ENCODE data around the gene KIF5C. TPM values are rescaled to one million over a fixed set of nuclear protein-coding genes. Genes with fewer than 3 reads are reported as not detected.

Gene KIF5C
- total RNA-seq, result 0.66 and 0.87 TPM in 2 replicates

DNA sequence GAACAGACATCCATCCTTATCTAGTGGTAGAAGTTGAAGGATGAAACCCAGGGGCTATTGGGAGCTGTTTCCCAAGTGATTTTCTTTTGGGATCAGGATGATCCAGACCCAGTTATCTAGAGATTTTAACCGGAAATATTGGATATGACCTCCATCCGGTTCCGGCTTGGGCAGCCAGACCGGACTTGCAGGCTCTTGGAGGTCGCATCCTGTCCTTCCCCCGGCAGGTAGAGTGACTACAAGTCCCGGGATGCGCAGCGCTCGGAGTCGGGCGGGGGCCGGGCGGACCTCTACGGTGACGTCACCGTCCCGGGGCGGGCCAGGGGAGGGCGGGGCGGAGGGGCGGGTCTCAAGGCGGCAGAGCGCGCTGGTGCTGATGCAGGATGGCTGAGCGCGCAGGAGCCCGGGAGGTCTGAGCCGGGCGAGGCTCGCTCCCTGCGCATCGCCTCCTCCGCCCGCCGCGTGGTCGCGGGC lies at the start of gene KIF5C:
TSS of gene KIF5C (plus strand) at position 360 of the 474 bp plus-strand sequence. CDS start 391 bp downstream, outside the sequence.

DNA sequence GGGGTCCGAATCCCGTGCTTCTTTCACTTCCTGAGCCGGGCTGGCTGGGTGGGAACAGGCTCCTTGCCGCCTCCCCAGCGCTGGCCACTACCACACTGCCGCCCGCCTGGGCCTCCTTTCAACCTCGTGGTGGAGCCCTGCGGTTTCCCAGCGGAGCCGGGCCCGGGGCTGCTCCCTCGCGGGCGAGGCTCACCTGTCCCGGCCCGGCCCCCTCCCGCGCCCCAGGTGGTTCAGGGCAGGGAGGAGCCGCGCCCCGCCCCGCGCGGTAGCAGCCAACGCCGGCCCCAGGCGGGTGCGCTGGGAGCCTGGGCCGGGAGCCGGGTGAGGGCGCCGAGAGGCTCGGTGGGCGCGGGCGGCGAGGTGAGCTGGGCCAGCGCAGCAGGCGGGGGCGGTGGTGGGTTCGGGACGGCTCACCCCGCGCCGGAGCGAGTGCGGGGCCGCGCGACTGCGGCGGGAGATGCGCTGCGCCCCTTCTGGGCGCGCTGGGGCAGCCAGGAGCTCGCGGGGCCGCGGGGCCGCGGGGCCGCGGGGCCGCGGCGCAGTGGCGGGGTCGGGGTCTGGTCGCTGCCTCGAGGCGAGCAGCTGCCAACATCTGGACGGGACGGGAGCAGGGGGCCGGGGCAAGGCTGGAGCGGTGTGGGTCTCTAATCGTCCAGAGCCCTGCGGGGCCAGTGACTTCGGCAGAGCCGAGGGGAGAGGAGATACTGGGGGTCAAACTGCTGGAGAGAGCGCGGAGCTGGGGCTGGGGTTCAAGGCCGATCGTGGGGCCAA lies 163.6 kb downstream of the KIF5C start, which contains the start of gene LYPD6B:
TSS of gene LYPD6B (plus strand) at position 258 of the 771 bp plus-strand sequence. CDS start 92,250 bp downstream, outside the sequence.

Other genes with a start within 250 kb of the KIF5C start
- gene EPC2, start 230.5 kb upstream of the KIF5C start, total RNA-seq, result 23.5 and 23.7 TPM in 2 replicates
- gene LYPD6B, start 163.5 kb downstream of the KIF5C start, total RNA-seq, result not detected in 2 replicates